NCI-H1417 treated with DMSO at 0.1 percent for 48 hours (cell line): ENCODE measurements around the gene STAU1.
"Not testable (repeated sequence)": the region's sequence is repeated elsewhere in the genome, so short reads cannot be mapped to it uniquely, and the experiment has no call there.

Experiments used
- DNase-seq: peaks from one replicate; lab custom pipeline; 2025; lab: John Stamatoyannopoulos, UW

STAU1 gene

GRCh38 chr20:49203746-49204145 is 15.6 kb upstream of the STAU1 start:
- DNase-seq, result no peak

DNA sequence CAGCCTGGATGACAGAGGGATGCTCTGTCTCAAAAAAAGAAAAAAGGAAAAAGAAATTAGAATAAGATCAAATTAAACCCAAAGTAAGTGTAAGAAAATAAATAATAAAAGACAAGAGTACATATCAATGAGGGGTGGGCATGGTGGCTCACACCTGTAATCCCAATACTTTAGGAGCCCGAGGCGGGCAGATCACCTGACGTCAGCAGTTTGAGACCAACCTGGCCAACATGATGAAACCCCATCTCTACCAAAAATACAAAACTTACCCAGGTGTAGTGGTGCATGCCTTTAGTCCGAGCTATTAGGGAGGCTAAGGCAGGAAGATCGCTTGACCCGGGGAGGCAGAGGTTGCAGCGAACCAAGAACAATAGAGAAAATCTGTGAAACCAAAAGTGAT is 14.9 kb upstream of the STAU1 start:
- DNase-seq, result no peak

- no peak for DNase-seq
Measured at GRCh38 chr20:49199729-49200293, 11.7 kb upstream of the STAU1 start.

GRCh38 chr20:49192944-49193518 is 4.9 kb upstream of the STAU1 start:
- not testable (repeated sequence) for DNase-seq

GRCh38 chr20:49187330-49187850 is 744 bp downstream of the STAU1 start:
- DNase-seq, result no peak

- DNase-seq, result no peak
Measured at GRCh38 chr20:49186535-49187329, 1.4 kb downstream of the STAU1 start.

GRCh38 chr20:49185071-49185761 is 2.9 kb downstream of the STAU1 start:
- DNase-seq, result no peak

GRCh38 chr20:49184691-49185070 is 3.5 kb downstream of the STAU1 start:
- no peak for DNase-seq

- DNase-seq, result not testable (repeated sequence)
Measured at GRCh38 chr20:49184084-49184501, 4.0 kb downstream of the STAU1 start.

DNA sequence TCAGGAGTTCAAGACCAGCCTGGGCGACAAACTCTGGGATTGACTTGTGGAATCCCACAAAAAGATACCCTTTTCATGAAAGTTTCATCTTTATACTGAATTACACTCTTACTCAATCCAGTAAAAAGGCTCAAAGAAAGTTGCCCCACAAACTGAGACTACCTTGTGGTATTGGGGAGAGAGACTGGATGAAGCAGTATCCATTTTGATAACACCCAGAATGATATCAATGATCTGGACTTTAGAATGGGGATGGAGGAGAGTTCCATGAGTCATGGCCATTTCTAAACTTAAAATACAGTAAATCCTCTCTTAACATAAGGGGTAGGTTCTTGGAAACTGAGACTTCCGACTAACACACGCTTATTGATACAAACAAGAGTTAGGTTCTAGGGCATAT is 4.7 kb downstream of the STAU1 start:
- DNase-seq, result no peak

- no peak for DNase-seq
Measured at GRCh38 chr20:49181265-49181877, 6.8 kb downstream of the STAU1 start.

DNA sequence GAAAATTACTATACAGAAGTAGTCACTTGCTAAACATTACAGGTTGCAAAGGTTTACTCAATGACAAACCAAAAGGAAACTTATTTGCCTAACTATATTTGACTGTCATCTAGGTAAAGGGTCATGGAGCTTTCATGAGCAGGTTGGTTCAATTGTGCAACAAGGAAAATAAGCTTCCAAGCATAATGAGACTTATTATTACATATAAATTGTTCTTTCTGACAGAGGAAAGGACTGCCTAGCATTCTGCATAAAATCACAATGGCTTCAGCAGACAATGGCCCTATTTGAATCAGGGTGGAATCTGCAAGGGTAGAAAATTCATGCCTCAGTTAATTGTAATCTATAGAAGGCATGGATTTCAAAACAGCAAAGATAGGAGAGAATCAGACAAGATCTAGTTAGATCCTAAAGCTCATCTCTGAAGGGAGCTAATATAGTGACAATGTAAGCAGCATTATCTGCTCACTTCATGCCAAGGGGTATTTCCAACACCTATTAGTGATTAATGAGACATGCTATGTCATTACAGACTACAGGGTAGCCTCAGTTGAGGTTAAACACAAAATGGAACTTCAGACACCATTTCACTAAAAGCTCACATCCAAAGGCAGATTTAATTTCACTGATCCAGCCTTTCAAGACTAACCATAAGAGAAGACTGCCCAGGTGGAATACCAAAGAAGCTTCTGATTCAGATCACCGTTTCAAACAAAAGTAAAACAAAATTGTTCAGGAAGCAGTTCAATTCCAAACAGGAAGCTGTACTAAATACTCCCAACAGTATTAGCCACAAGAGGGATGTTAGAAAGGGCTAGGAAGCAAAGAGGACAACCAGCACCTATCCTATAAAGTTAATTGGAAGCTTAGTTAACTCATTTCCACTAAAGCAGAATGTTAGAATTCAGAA is 8.5 kb downstream of the STAU1 start:
- DNase-seq, result no peak

DNA sequence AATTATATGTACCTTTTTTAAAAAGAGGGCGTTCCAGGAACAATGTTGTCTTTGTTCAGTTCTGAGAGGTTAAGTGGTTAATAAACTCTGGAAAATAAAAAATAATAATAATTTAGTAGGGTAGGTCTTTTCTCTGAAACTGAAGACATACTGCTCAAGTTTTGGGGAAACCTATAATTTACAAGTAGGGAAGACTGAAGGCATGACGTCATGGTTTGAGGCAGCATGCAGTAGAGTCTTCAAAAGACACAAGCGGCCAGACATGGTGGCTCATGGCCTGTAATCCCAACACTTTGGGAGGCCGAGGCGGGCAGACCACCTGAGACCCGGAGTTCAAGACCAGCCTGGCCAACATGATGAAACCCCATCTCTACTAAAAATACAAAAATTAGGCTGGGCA is 14.0 kb downstream of the STAU1 start:
- DNase-seq, result no peak

GRCh38 chr20:49172413-49172812 is 15.7 kb downstream of the STAU1 start:
- no peak for DNase-seq

GRCh38 chr20:49171909-49172308 is 16.2 kb downstream of the STAU1 start:
- DNase-seq, result no peak

- no peak for DNase-seq
Measured at GRCh38 chr20:49170714-49171113, 17.4 kb downstream of the STAU1 start.

DNA sequence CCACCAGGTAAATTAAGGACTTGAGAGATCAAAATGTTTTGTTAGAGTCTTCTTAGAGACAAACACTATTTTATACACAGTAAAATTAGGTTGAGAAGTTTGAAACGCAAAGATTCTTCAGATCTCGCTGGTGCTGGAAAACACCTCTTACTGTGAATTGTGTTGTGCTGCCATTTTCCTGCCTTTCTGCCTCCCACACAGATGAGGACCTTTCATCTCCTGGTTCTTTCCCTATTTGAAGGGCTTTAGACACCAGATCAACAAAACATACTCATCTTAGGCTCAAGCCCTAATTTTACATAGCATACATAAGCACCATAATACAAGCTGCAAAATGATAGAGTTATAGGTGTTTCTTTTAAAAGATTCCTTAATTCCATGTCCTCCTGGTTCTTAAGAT is 18.6 kb downstream of the STAU1 start:
- DNase-seq, result no peak

GRCh38 chr20:49168864-49169263 is 19.3 kb downstream of the STAU1 start:
- DNase-seq, result not testable (repeated sequence)

- no peak for DNase-seq
Measured at GRCh38 chr20:49167811-49168507, 20.2 kb downstream of the STAU1 start.
